NOMO-1 (cell line): Measurements from ENCODE around the gene TRIM37.
A peak's percentile ranks its signal among the peaks of the same experiment; 100 is the strongest.

Experiments used
- DNase-seq, 2 experiments: peaks; one replicate each; lab custom pipeline; 2025; ENCODE audit not compliant: unreplicated experiment in 2 of 2; lab: John Stamatoyannopoulos, UW

The TRIM37 gene

DNA sequence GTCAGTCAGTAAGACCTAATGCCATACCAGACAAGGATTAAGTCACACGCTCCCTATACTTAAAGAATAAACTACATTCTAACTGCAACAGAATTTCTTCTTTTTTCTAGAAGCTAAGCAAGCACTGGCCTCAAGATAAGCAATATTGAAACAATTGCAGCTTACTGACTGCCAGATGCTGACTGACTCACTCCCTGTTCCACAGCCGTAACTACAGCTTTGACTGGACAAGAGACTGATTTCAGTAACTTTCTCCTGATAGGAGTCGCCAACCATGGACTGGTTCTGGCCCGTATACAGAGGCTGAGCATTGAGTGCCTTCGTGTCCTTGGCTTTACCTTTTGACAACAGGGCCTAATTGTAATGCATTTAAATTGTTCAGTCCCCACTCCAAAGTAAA, 67.9 kb downstream of the TRIM37 start:
- DNase-seq: no peak

DNA sequence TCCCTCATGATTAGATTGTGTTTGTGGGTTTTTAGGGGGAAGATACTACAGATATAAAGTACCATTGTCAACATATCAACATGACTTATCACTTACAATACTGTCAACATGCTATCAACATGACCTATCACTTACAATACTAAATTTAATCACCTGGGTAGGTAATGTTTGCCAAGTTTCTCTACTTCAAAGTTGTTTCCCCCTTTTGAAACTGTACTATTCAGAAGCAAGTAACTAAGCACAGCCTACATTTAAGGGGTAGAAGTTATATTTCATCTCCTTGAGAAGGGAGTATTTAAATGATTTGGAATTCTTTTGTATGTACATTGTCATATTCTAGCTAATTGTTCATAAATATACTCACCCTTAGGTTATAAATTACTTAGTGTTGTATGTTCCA, 68.7 kb downstream of the TRIM37 start:
- no peak for DNase-seq

DNA sequence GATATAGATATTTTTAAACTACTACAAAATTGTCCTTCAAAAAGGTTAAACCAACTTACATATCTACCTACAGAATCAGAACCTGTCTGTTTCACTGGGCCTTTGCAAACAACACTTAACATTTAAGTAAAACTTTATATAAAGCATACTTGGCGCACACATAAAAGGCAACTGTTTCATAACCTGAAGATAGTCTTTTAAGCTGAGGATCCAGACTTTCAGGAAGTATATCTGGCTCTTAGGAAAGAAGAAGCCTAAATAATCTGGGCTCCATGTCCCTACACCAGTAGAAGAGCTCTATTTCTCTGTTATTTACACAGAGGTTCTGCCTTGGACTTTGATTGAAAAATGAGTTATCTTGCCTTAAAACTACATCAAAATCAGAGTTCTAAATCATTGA, 75.9 kb downstream of the TRIM37 start:
- no peak for DNase-seq

DNA sequence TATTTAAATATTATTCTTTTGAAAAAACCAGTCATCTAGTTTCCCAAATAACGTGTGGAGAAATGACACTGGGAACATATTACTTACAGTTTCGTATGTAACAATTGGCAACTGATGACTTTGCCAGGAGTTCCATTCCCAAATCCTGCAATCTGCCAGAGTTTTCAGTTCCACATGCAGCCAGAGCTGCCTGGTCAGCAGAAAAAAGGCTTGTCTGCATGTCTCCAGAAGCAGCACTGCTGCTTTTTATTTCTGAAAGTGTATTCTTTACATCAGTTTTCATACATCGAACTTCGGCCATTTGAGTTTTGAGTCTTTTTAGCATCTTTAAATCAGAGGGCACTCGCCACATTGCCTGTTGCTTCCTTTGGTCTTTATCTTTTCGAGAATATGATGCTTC, 78.4 kb downstream of the TRIM37 start:
- DNase-seq: no peak

DNA sequence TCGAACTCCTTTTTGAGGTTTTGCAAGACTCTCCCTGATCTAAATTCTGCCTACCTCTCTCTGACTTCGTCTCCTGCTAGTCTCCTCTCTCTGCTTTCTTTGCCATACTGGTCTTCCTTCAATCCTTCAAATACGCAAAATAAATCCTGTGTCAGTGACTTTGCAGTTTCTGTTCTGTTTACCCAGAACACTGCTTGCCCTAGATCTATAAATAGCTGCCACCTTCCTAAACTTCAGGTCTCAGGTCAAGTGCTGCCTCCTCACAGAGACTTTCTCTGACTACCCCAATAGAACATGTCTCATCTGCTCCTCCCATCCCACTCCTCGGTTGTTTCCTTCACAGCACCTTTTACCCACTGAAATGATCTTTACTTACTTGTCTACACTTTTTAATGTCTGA, 78.9 kb downstream of the TRIM37 start:
- DNase-seq: peak in 1 of 2 experiments; percentile 39

DNA sequence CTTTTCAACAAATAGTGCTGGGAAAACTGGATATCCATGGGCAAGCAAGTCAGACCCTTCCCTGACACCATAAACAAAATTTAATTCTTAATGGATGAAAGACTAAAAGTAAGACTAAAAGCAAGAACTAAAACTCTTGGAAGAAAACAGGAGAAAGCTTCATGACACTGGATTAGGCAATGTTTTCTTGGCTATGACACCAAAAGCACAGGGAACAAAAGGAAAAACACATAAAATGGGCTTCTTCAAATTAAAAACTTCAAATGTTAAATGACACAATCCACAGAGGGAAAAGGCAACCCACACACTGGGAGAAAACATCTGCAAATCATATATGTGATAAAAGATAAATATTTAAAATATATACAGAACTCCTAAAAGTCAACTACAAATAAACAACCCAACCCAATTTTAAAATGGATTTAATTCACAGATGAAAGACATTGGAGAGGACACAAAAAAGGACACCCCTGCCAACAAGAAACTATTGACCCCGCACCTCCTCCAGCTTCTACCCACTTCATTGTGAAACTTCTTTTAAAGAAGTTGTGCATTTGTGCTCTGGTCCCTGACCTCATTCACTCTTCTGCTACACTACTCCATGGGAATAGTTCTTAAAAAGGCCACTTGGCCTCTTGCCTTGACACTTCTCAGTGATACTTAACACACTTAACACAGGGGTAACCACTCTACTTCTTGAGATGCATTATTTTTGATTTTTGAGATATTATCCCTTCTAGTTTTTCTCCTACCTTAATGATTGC, 80.3 kb downstream of the TRIM37 start:
- DNase-seq: no peak

DNA sequence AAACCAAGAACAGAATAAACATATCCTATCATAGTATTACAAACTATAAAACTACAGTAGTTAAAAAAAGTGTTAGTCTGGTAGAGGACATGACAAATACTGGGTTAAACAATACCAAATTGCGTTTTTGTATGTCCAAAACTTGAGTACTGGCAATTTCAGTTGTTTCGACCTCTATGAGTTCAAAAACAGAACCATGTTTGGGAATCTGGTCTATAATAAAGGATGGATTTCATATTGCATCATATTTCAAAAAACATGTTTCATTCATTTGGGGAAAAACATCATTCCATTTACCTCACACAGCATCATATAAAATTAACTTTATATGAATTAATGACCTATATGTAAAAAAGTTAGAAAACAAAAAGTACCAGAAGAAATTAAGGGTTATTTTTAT, 81.8 kb downstream of the TRIM37 start:
- DNase-seq: no peak

DNA sequence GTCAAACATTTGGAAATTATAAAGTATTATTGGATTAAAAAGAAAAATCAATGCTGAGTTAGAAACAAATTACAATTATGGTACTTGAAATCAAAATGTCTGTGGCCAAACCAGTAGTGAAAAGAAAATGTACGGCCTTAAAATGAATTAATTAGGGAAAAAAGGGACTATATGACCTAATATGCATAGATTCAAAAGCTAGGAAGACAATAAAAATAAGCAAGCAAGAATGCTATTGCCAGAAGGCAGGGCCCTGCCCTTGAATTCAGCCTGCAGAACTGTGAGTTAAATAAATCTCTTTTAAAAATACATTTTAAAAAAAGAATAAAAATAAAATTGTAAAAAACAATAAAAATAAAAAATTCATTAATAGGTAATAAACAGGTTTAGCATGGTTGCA, 88.7 kb downstream of the TRIM37 start:
- no peak for DNase-seq

DNA sequence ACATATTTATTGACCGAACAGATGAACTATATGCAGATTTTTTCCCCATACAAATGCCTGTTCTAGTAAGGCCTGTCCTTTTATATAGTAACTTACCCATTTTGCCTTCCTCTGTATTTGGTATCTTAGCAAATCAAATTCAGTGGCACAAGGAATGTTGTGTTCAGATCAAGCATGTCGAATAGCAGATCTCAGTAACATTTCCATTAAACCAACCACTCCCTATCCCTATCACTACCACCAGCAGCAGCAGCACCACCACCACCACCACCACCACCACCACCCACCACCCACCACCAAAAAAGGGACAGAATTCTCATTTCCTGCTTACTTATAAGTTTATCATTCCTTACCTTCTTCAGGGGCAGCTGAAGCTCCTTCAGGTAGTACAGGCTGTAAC, 94.7 kb downstream of the TRIM37 start:
- DNase-seq: no peak

DNA sequence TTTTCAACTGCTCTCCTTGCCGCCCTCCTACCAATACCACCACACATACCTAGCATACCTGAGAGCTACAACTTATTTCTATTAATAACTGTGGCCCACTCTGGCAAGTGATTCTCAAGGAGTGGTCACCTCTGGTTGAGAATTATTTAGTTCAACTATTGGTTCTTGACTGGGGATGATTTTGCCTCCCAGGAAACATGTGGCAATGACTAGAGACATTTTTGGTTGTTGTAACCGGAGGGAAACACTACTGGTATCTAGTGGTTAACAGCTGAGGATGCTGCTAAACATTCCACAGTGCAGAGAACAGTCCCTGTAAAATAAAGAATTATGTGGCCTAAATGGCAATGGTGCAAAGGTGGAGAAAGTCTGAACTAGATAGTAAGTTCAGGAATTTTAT, 96.7 kb downstream of the TRIM37 start:
- DNase-seq: no peak

DNA sequence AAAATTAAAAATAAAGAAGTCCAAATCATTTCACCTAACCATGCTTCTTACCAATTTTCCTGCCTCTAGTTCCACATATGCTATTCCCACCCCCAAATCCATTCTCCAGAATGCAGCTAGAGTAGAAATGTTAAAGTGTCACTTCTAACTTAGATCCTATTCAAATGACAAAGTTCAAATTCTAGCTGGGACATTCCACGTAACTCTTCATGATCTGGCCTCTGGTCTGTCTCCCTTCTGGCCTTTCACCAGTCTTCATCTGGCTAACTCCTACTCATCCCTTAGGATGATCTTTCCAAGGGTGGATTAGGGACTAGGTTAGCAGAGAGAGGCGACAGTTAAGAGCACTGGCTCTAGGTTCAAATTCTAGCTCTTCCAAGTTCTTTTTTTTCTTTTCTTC, 97.9 kb downstream of the TRIM37 start:
- DNase-seq: no peak

DNA sequence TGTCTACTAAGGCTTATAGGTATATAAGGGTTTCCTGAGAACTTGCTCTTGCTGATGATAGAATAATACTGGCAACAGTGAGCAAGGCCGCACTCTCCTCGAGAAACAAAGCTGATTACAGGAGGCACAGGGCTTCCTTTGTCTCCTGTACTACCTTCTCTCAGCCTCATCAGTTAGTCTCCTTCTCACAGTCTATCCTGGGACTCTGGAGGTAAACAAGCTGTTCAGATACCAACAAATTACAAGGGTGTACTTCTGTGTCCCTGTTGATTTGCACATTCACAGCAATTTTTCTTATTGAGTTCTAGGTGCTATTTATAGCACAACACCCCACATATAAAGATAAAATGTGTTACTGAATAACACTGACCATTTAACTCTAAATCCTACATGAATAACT, 98.7 kb downstream of the TRIM37 start:
- no peak for DNase-seq

DNA sequence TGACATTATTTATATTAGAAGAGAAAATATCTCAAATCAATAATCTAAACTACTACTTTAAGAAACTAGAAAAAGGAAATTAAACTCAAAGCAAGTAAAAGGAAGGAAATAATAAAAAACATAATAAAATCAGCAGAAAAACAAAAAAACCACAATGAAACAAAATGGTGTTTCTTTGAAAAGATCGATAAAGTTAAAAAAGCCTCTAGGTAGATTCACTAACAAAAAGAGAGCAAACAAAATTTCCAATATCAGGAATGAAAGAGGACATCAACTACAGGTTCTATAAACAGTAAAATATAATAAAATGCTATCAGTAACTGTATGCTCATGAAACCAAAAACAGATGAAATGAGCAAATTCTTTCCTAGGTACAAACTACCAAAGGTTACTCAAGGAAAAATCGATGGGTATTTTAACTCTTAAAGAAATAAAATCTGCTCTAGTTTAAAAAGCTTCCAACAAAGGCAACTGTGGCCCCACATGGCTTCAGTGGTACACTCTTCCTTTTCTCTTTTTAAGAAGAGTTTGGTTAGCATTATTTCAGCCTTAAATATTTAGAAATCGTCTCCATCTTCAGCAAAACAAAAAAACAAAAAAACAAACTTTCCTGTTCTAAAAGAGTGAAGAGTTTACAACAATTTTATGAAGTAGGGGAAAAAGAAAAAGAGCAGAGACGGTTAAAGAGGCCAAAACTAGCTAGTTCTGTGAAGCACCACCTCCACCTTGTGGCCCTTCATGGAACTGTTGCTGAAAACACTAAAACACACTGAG, 102.2 kb downstream of the TRIM37 start:
- peak; percentile 37 to 58 for DNase-seq

DNA sequence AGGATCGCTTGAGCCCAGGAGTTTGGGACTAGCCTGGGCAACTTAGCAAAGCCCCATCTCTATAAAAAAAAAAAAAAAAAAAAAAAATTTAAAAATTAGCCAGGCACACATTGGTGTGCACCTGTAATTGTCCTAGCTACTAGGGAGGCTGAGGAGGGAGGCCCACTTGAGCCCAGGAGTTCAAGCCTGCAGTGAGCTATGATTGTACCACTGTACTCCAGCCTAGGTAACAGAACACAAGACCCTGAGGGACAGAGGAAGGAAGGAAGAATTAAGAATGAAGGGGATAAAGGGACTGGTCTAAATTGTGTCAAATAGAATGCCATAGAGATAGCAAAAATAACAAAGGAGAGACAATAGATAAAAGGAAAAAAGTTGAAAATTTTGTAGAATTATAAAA, 102.8 kb downstream of the TRIM37 start:
- DNase-seq: no peak

DNA sequence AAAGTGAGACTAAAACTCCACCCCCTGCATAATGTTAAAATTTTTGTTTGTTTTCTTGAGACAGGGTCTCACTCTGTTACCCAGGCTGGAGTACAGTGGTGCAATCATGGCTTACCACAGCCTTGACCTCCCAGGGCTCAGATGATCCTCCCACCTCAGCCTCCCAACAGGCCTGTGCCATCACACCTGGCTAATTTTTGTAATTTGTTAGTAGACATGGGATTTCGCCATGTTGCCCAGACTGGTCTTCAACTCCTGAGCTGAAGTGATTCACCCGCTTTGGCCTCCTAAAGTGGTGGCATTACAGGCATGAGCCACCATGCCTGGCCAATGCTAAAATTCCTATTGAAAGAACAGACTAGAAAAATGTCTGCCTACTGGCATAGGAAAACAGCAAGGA, 103.8 kb downstream of the TRIM37 start:
- no peak for DNase-seq

DNA sequence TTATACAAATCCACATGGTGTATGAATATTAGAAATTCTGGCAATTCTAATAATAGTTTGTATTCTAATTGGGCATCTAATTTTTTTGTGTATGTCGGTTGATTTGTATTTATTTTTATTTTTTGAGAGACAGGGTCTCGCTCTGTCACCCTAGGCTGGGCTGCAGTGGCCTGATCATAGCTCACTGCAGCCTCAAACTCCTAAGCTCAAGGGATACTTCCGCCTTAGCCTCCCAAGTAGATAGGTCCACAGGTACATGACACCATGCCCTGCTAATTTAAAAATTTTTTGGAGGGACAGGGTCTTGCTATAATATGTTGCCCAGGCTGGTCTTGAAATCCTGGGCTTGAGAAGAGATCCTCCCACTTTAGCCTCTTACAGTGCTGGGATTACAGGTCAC, 104.6 kb downstream of the TRIM37 start:
- DNase-seq: no peak

DNA sequence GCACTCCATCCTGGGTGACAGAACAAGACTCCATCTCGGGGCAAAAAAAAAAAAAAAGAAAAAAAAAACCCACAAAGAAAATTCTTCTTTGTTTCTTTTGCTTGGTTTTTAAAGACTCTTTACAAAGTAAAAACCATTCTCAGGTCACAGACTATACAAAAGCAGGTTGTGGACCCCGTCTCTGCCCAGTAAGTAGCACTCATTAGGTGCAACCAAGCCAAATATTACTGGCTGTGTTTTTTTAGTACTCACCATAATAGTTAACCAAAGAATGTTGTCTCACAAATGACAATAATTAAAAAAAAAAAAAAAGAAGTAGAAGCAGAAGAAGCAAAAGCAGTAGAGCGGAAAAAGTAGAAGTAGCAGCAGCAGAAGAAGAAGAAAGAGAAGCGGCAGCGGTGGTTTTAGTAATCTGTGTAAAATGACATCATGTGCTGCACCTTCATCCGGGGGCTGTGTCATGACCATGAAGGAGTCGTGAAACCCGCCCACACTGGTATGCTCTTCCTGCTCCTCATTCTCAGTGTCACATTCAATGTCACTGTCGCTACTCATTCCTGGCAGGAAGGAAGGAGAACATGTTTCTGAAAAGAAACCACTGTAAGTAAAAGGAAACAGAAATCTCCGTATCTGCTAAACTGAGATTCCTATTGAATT, 105.4 kb downstream of the TRIM37 start:
- peak; percentile 70 to 96 for DNase-seq

DNA sequence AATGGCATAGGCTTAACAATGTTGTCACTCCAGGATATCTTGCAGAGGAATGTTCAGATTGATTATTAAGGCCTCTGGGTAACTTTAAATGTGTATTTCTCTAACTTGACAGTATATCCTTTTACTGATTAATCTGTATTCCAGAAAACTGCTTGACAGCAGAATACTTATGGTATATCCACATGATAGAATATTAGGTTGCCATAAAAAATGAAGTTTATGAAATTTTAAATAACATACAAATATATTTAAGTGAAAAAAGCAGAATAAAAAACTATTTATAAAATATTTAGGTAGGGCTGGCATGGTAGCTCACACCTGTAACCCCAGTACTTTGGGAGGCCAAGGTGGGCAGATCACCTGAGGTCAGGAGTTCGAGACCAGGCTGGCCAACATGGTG, 106.7 kb downstream of the TRIM37 start:
- no peak for DNase-seq

DNA sequence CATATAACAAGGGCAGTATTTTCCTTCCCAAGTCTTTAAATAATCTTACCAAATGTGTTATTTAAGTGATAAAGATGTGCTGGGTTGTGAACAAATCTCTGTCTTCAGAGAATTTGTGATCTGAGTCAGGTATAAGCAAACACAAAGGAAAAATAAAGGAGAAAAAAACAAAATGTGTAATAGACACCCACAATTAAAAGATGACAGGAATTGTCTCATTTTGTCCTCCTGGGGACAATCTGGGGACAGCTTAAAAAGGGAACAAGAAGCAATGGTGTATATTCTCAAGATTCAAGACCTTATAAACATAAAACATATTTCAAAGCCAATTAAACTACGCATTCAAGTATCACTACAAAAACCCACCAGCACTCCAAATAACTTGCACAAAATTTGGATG, 107.2 kb downstream of the TRIM37 start:
- no peak for DNase-seq

DNA sequence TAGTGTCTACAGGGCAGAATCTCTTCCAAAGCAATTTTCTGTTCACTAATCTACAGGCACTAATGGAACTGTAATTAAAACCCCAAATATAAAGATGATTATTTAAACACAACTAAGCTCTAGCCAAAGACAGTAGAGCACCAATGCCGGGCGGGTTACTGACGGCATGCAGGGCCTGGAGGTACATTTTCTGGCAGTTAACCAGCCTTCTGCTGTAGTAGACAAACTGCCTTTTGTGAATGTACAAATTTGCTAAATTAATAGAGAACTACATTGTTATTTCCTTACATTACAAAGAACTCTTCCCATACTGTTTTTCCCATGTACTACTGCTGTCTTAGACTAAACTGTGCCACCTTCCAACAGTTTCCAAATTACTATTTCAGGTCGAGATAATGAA, 107.8 kb downstream of the TRIM37 start:
- DNase-seq: no peak

DNA sequence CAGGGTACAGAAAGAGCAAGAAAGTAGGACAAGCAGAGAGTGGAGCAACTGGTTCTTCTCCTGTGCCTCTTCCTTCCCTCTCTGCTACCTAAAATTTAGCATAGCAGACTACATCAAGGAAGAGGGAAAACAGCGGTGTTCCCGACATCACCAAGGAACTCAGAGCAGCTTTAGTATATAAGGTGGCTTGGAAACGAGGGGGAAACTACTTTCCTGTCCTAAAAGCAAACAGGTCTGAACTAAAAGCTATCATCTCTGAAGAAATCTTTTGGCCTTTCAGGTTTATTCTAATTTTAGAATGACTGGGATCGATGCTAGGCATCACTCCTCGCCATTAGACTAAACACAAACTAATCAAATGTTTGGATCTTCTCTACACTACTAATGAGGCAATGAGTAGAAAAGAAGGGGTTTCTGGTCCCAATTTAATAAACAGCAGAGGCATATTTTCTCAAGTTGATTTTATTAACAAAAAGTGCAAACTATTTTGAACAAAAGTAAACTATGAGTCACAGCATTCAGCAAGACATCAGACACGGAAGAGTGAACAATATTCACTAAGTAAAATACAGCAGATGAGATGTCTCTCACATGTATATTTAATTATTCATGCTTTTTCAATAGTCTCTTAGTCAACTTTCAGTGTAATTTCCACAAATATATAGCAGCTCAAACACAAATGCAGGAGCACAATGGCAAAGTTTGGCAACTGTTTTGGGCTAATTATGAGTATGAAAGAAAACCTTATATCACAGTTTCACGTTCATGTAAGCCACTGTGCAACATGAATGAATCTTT, 108.7 kb downstream of the TRIM37 start:
- DNase-seq: no peak
